Upper lobe of left lung (tissue), 6 donors: ENCODE results near the gene MYL7. TPM values are rescaled to one million over a fixed set of nuclear protein-coding genes. Genes with fewer than 3 reads are reported as not detected.

Source experiments
- ATAC-seq, 2 donors: fragments of 200-7000 bp; cut with Tn5 transposase; one replicate each; pipeline ENCODE4 v1.9.1; 2022; ENCODE audit warnings: mild to moderate bottlenecking in 2 of 2, moderate library complexity in 2 of 2; ENCODE audit not compliant: low FRiP score in 2 of 2
- DNase-seq, 2 donors: peaks; one replicate each; pipeline ENCODE4 v3.0.0-alpha.2; 2019 to 2020
- H3K27ac ChIP-seq, 4 donors: fragments of 200-600 bp; sonication (generic); one replicate each; pipeline ENCODE4 v1.5.1; 2016 to 2019
- H3K27me3 ChIP-seq, 4 donors: fragments of 200-600 bp; sonication (generic); one replicate each; pipeline ENCODE4 v1.5.1; 2017 to 2019
- H3K36me3 ChIP-seq, 4 donors: fragments of 200-600 bp; sonication (generic); one replicate each; pipeline ENCODE4 v1.5.1; 2016 to 2019
- H3K4me1 ChIP-seq, 4 donors: fragments of 200-600 bp; sonication (generic); one replicate each; pipeline ENCODE4 v1.5.1; 2018 to 2019
- H3K4me3 ChIP-seq, 4 donors: fragments of 200-600 bp; sonication (generic); one replicate each; pipeline ENCODE4 v1.5.1; 2017 to 2019; ENCODE audit warnings: mild to moderate bottlenecking in 2 of 4, moderate library complexity in 1 of 4
- H3K9me3 ChIP-seq, 4 donors: fragments of 200-600 bp; sonication (generic); one replicate each; pipeline ENCODE4 v1.5.1; 2018 to 2019
- EP300 ChIP-seq, 4 donors: sonication (generic); formaldehyde crosslinking; IDR thresholded peaks; one replicate each; pipeline ENCODE4 v1.5.1; 2017; ENCODE audit warnings: antibody characterized with exemption in 4 of 4, control low read depth in 2 of 4
- POLR2A ChIP-seq, 4 donors: fragments of 450-650 bp; IDR thresholded peaks; one replicate each; pipeline ENCODE4 v1.5.1; 2016 to 2017; ENCODE audit warnings: antibody characterized with exemption in 4 of 4, mild to moderate bottlenecking in 2 of 4
- POLR2AphosphoS5 ChIP-seq, 2 donors: sonication (generic); formaldehyde crosslinking; IDR thresholded peaks; one replicate each; pipeline ENCODE4 v1.5.1; 2017; ENCODE audit warnings: antibody characterized with exemption in 2 of 2
- WGBS, 2 donors: methylation state at CpG; one replicate each; pipeline ENCODE4 v1.1.5; 2017 to 2018; 5-methylcytosine and 5-hydroxymethylcytosine counted together
- total RNA-seq, 6 donors: library from RNA; depleted of rRNA in 4 of 6; stranded (reverse); fragments of >200 nt in 4 of 6; gene quantifications; one replicate each; pipeline versions ENCODE4 v1.1.0 to v1.2.1, GENCODE V29; 2016 to 2021
- TF ChIP-seq, protein P1 (sequence below), 6 experiments: fragments of 450-650 bp in 4 of 6; fragments of 200-600 bp in 2 of 6; sonication (generic) in 2 of 6; IDR thresholded peaks; one replicate each; pipeline ENCODE4 v1.5.1; 2016 to 2019; ENCODE audit warnings: antibody characterized with exemption in 6 of 6
- donor health status: DM: no; HTN: no; CAD: no; lungs with moderate emphysema.
- donor health status: DM: no; HTN: yes; CAD: no; lungs with severe emphysema.

The MYL7 gene
- total RNA-seq, 6 donors from 2014 or later: not detected

DNA sequence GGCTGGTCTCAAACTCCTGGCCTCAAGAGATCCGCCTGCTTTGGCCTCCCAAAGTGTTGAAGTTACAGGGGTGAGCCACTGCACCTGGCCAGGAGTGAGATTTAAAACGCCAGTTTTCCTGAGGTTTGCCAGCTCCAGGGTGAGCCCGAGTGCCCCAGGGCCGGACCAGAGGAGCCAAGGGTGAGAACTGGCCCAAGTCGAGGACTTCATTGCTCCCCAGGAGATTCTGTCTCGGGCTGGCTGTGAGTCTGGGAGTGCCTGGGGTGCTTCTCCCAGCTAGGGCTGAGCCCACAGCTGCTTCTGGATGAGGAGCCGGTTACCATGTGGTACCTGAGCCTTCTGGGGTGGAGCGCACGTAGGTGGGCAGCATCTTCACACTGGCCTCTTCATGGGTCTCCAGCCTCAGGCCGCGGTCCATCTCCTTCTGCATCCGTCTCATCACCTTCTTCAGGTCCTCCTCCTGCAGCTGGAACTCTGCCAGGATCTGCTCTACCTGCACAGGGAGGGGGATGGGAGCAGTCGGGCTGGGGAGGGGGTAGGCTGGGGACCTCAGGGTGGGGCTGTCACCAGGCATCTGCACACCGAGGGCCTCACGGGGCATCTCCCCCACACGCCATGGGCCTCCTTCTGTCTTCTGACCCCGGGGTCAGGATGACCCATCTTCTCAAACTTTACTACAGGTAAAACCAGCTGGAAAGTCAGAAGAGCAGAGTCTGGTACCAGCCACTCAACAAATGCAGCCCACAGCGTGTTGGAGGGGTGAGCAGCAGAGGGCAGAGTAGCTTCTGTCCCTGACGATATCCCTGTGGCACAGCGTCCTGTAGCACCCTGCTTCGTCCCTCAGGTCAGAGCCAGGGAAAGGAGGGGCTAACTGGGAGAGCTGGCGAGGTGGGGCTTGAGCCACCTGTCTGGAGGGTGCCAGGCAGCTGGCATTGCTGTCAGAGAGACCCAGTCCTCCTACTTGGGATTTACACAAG, 12.1 kb upstream of the MYL7 start:
- H3K36me3 ChIP-seq: no peaks in the 10 kb centered on the region
- H3K27ac ChIP-seq: no peak overlapping the region
- no peaks in the 10 kb centered on the region for H3K4me1 ChIP-seq
- no peaks in the 10 kb centered on the region for H3K27me3 ChIP-seq
- DNase-seq (no peak), ATAC-seq (no peak)
- no peaks in the 10 kb centered on the region for H3K9me3 ChIP-seq
- H3K4me3 ChIP-seq: no peak overlapping the region
- WGBS, 2 donors: 84 to 86% methylated on average over 16 to 22 of the region's 22 CpGs
- no peak for TF ChIP-seq POLR2AphosphoS5 (IDR thresholded peaks at IDR 0.05)

DNA sequence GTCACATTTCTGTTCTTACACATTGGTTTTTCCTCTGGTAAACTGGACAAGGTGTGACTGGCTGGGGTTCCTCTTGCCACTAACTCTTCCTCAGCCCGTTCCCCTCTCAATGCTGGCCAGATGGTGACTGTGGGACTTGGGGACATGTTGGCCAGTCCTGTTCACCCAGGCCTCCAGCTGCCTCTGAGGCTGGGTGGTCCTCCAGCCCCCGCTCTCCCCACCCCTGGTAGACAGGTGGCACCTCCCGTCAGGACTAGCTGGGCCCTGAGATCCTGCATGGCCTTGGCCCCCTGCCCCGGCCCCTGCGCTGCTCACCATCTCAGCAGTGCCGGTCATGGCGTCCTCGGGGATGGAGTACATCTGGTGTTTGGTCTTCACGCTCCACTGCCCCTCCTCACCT, 10.8 kb upstream of the MYL7 start:
- Histone ChIP-seq H3K36me3 (no peaks in the 10 kb centered on the region), H3K9me3 (no peaks in the 10 kb centered on the region), H3K27ac (no peak overlapping the region), H3K4me1 (no peaks in the 10 kb centered on the region), H3K27me3 (no peaks in the 10 kb centered on the region), H3K4me3 (no peak overlapping the region)
- DNase-seq (no peak), ATAC-seq (no peak)
- 95 to 100% methylated on average over 4 to 9 of the region's 9 CpGs for WGBS, 2 donors
- TF ChIP-seq EP300 (IDR thresholded peaks at IDR 0.05) (no peak), POLR2A (IDR thresholded peaks at IDR 0.05) (no peak), POLR2AphosphoS5 (IDR thresholded peaks at IDR 0.05) (no peak)
- TF ChIP-seq, protein P1, sequence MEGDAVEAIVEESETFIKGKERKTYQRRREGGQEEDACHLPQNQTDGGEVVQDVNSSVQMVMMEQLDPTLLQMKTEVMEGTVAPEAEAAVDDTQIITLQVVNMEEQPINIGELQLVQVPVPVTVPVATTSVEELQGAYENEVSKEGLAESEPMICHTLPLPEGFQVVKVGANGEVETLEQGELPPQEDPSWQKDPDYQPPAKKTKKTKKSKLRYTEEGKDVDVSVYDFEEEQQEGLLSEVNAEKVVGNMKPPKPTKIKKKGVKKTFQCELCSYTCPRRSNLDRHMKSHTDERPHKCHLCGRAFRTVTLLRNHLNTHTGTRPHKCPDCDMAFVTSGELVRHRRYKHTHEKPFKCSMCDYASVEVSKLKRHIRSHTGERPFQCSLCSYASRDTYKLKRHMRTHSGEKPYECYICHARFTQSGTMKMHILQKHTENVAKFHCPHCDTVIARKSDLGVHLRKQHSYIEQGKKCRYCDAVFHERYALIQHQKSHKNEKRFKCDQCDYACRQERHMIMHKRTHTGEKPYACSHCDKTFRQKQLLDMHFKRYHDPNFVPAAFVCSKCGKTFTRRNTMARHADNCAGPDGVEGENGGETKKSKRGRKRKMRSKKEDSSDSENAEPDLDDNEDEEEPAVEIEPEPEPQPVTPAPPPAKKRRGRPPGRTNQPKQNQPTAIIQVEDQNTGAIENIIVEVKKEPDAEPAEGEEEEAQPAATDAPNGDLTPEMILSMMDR (IDR thresholded peaks at IDR 0.05): no peak

DNA sequence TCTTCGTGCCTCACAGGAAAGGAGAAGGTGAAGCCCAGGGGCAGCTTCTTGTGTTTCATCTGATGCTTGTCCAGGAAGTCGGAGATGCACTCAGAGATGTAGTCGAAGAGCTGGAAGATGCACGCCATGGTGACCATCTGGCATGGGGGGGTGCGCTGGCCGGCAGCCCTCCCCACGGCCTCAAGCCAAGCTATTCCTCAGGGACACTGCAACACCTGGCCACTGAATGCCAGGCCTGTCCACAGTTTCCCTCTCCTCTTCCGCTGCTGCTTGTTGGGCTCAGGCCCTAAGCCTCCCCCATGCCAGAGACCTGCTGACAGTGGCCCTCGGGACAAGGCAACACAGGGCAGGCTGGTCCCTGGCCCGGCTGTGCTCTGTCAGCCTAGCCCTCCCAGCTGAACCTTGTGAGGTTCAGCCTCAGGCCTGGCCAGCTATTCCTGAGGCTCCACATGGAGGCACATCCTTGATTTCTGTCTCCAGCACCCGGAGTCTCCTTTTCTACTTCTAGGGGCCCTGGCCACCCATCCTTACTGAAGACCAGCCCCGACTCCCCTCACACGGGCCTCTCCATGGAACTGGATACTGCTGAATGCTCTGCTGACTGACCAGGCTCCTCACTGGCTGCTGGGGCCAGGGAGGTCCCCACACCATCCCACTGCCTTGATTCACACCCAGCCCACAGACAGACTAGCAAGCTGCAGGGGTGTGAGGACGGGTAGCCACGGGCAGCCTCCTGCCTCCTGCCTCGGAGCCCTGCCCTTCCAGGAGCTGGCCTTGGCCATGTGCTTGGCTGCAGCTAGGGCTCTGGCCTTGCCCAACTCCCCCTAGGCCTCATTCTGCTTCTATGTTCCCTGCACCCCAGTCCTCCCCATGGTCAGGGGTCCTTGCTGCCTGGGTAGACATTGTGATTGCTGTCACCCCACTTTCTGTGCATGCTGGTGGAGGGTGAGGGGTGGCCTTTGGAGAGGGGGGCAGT, 10.1 kb upstream of the MYL7 start:
- Histone ChIP-seq H3K4me3 (no peak overlapping the region), H3K4me1 (peaks cover 5 to 6% (median 6%) of the 10 kb centered on the region in 4 donors), H3K27ac (no peak overlapping the region), H3K27me3 (peaks cover 0 to under 1% (median 0%) of the 10 kb centered on the region in 4 donors), H3K9me3 (no peaks in the 10 kb centered on the region), H3K36me3 (no peaks in the 10 kb centered on the region)
- no peak for TF ChIP-seq POLR2AphosphoS5 (IDR thresholded peaks at IDR 0.05)
- TF ChIP-seq, protein P1 (IDR thresholded peaks at IDR 0.05): no peak
- no peak for TF ChIP-seq EP300 (IDR thresholded peaks at IDR 0.05)
- TF ChIP-seq POLR2A (IDR thresholded peaks at IDR 0.05): no peak
- DNase-seq (no peak), ATAC-seq (no peak)
- WGBS, 2 donors: 92 to 93% methylated on average over 7 to 16 of the region's 16 CpGs

DNA sequence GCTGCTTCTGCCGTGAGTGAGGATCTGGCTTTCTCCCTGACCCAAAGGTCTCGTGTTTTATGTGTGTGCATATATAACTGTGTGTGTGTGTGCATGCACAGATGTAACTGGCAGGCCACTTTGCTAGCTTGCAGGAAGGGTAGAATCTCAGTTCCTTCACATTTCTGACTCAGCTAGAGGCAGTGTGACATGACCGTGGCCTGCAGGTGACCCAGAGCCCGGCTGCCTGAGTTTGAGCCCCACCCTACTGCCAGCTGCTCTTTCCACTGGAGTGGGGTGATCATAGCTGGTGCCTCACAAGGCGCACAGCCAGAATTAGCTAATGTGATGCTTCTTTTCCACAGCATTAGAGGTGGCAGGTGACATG, 9.3 kb upstream of the MYL7 start:
- no peaks in the 10 kb centered on the region for H3K9me3 ChIP-seq
- DNase-seq: no peak
- peaks cover 11 to 14% (median 14%) of the 10 kb centered on the region in 4 donors for H3K4me1 ChIP-seq
- no peak overlapping the region for H3K4me3 ChIP-seq
- H3K27me3 ChIP-seq: peaks cover 0 to 9% (median under 1%) of the 10 kb centered on the region in 4 donors
- H3K36me3 ChIP-seq: no peaks in the 10 kb centered on the region
- TF ChIP-seq POLR2AphosphoS5 (IDR thresholded peaks at IDR 0.05): no peak
- no peak for TF ChIP-seq EP300 (IDR thresholded peaks at IDR 0.05)
- no peak for TF ChIP-seq POLR2A (IDR thresholded peaks at IDR 0.05)
- TF ChIP-seq, protein P1 (IDR thresholded peaks at IDR 0.05): no peak
- ATAC-seq: no peak
- H3K27ac ChIP-seq: no peak overlapping the region
- WGBS, 2 donors: 75 to 100% methylated on average over 1 to 5 of the region's 5 CpGs
